Activated naive CD8-positive, alpha-beta T cell (primary cell): ENCODE results near the gene HAX1.
"Not testable (repeated sequence)": the region's sequence is repeated elsewhere in the genome, so short reads cannot be mapped to it uniquely, and the experiment has no call there.

Experiments used
- H3K27ac Mint-ChIP-seq: one replicate; pipeline ENCODE4 v1.8.0; 2021; ENCODE audit warnings: mixed read lengths
- H3K27me3 Mint-ChIP-seq: one replicate; pipeline ENCODE4 v1.8.0; 2021; ENCODE audit warnings: mixed read lengths
- H3K36me3 Mint-ChIP-seq: one replicate; pipeline ENCODE4 v1.8.0; 2021; ENCODE audit warnings: mixed read lengths
- H3K4me1 Mint-ChIP-seq: one replicate; pipeline ENCODE4 v1.8.0; 2021; ENCODE audit warnings: low read depth, mixed read lengths
- H3K4me3 Mint-ChIP-seq: one replicate; pipeline ENCODE4 v1.8.0; 2021; ENCODE audit warnings: mild to moderate bottlenecking, mixed read lengths
- H3K9me3 Mint-ChIP-seq: one replicate; pipeline ENCODE4 v1.8.0; 2021; ENCODE audit warnings: low read depth, mixed read lengths

Gene HAX1

DNA sequence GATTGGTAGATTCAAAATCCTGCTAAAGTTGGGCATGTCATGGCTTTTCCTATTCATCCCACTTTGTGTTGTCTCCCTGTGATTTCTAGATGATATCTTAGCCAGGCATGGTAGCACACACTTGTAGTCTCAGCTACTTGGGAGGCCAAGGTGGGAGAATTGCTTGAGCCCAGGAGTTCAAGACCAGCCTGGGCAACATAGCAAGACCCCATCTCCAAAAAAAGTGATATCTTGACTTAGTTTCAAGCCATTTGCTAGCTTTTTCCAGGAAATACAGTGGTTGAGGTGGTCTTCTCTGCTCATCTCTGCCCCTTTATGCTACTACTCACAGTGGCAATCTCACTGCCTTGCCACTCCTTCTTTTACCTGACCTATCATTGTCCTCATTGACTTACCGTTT is 12.3 kb upstream of the HAX1 start:
- peaks cover 34% of the 10 kb centered on the region for H3K4me1 Mint-ChIP-seq
- no peaks in the 10 kb centered on the region for H3K9me3 Mint-ChIP-seq
- H3K36me3 Mint-ChIP-seq, result peaks cover 23% of the 10 kb centered on the region
- H3K27me3 Mint-ChIP-seq, result no peaks in the 10 kb centered on the region
- peak overlapping the region; percentile 1 for H3K27ac Mint-ChIP-seq
- H3K4me3 Mint-ChIP-seq, result no peak overlapping the region

DNA sequence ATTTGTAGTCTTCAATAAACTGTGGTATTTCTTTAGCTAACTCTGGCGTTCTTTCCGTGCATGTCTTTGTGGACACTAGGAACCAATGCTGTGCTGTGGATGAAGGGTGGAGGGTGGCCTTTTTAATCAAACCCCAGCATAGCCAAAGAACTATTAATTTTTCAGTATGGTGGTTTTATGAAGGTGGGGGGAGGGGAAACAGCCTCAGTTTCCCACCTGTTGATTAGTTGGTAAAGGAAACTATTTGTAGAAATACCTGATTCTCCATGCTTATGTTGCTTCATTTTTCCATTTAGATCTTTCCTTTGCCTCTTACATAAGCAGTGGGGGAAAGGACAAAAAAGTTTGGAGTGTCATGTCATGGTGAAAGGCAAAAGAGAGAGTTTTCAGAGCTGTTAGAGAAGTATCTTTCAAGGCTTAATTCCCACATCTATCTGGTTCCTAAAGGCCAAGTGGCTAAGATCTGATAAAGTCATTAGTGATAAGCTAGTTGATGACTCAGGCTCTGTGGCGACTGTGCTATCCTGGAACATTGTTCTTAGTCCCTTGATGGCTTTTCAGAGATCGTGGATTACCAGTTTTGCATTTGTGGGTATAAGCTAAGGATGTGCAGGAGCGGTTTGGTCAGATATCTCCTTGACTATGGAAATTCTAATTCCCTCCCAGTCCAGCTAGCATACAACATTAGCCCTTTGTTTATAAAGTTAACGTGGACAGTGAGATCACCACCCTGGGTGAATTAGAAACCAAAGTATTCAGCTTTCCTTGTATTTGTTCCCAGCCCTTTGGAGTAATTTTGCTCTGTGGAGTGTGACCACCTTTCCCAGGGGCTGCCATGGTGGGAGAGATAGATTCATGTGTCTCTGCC is 8.7 kb upstream of the HAX1 start:
- Mint-ChIP-seq H3K36me3 (peaks cover 21% of the 10 kb centered on the region), H3K4me1 (peaks cover 50% of the 10 kb centered on the region)

DNA sequence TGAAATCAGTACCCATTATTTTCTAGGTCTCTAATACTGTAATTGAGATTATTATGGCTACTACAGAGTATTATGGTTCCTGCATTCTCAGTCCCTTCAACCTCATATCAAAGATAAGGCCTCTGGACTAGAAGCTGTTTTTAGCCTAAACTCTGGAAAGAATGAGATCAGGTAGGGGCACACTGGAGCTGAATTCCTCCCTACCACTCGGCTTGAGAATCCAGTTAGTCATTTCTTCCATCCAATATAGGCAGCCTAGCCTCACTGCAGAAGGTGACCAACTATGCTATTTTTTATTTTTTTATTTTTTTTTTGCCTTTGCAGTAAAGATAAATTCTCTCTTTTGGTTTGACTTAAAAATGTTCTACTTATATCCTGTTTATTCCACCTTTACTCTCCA is 8.0 kb upstream of the HAX1 start:
- Mint-ChIP-seq H3K4me3 (peak overlapping the region; percentile 59), H3K27ac (peak overlapping the region; percentile 94), H3K4me1 (peaks cover 50% of the 10 kb centered on the region), H3K9me3 (no peaks in the 10 kb centered on the region), H3K27me3 (no peaks in the 10 kb centered on the region), H3K36me3 (peaks cover 23% of the 10 kb centered on the region)

More for the DNA sequence above, 8.7 kb upstream of the HAX1 start:
- H3K27me3 Mint-ChIP-seq, result no peaks in the 10 kb centered on the region
- peak overlapping the region; percentile 94 for H3K27ac Mint-ChIP-seq
- no peaks in the 10 kb centered on the region for H3K9me3 Mint-ChIP-seq
- H3K4me3 Mint-ChIP-seq, result peak overlapping the region; percentile 35

DNA sequence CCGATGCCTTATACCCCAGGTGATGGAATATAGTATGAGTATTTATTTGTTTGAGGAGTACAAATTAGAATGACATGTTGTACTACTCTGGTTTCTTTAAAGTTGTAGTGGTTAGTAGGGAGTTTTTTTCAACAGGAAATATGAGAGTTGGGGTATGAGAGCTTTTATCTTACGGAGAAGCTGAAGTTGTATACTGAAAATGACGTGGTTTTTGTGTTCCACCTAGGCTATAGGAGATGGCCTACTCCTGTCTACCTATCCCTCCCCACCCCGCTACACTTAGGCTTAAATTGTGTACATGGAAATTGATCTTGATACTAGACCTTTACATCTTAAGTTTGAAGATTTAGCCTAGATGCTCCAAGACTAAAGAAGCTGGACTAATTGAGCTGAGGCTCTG is 6.8 kb upstream of the HAX1 start:
- Mint-ChIP-seq H3K36me3 (peaks cover 20% of the 10 kb centered on the region), H3K4me1 (peaks cover 53% of the 10 kb centered on the region), H3K4me3 (peak overlapping the region; percentile 65), H3K27me3 (no peaks in the 10 kb centered on the region), H3K9me3 (no peaks in the 10 kb centered on the region), H3K27ac (peak overlapping the region; percentile 93)

DNA sequence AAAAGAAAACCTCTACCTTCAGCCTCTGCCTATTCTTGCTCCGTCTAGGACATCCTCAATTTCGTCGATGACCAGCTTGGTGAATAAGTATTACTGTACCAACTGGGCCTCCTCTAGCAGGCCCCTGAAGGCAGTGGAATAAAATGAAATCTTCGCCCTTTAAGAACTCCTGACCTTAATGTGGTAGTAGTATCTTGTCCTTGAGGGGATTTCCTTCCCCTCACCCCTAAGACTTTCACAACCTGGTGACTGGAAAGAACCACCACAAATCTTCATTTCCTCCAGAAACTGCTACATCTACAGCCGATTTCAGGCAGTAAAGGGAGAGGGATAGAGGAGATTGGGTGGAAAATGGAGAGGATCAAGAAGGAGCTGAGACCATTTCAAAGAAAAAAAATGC is 1.6 kb upstream of the HAX1 start:
- Mint-ChIP-seq H3K4me3 (peak overlapping the region; percentile 67), H3K36me3 (peaks cover 7% of the 10 kb centered on the region), H3K27me3 (no peaks in the 10 kb centered on the region)

DNA sequence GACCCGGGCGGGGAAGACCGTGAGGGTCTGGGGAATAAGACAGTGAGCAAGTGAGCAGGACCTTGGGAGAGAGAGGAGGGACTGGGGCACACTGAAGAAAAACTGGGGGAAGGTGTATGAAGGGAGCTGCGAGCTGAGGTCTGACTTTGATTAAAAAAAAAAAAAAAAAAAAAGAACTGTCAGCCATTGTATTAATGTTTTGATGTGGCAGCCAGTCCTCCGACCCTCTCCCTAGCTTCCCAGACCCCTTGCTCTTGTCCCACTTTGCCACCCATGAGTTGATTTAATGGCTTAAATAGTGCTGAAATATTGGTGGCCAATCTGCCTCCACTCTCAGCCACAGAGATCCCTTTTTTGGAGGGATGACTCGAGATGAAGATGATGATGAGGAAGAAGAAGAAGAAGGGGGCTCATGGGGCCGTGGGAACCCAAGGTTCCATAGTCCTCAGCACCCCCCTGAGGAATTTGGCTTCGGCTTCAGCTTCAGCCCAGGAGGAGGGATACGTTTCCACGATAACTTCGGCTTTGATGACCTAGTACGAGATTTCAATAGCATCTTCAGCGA is 652 bp downstream of the HAX1 start:
- no peaks in the 10 kb centered on the region for H3K9me3 Mint-ChIP-seq
- peak overlapping the region; percentile 97 for H3K27ac Mint-ChIP-seq
- peak overlapping the region; percentile 98 for H3K4me3 Mint-ChIP-seq
- peaks cover 9% of the 10 kb centered on the region for H3K36me3 Mint-ChIP-seq
- H3K4me1 Mint-ChIP-seq, result peaks cover 35% of the 10 kb centered on the region
- no peaks in the 10 kb centered on the region for H3K27me3 Mint-ChIP-seq

More for the DNA sequence above, 1.6 kb upstream of the HAX1 start:
- peak overlapping the region; percentile 88 for H3K27ac Mint-ChIP-seq
- H3K4me1 Mint-ChIP-seq, result peaks cover 44% of the 10 kb centered on the region
- no peaks in the 10 kb centered on the region for H3K9me3 Mint-ChIP-seq

DNA sequence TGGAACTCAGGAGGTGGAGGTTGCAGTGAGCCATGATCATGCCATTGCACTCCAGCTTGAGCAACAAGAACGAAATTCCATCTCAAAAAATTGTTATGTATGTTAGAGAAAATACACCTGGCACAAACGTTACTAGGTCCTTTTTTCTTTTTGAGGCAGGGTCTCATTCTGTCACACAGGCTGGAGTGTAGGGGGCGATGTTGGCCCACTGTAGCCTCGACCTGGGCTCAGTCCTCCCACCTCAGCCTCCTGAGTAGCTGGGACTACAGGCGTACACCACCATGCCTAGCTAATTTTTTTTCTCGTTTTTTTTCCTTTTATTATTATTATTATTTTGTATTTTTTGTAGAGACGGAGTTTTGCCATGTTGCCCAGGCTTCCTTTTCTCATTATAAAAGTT is 4.4 kb downstream of the HAX1 start:
- Mint-ChIP-seq H3K27me3 (no peaks in the 10 kb centered on the region), H3K4me1 (peaks cover 22% of the 10 kb centered on the region), H3K36me3 (peaks cover 5% of the 10 kb centered on the region), H3K27ac (no peak overlapping the region), H3K9me3 (no peaks in the 10 kb centered on the region), H3K4me3 (no peak overlapping the region)

DNA sequence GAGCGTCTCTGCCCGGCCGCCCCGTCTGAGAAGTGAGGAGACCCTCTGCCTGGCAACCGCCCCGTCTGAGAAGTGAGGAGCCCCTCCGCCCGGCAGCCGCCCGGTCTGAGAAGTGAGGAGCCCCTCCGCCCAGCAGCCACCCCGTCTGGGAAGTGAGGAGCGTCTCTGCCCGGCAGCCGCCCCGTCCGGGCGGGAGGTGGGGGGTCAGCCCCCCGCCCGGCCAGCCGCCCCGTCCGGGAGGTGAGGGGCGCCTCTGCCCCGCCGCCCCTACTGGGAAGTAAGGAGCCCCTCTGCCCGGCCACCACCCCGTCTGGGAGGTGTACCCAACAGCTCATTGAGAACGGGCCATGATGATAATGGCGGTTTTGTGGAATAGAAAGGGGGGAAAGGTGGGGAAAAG is 15.2 kb downstream of the HAX1 start:
- H3K27ac Mint-ChIP-seq, H3K27me3 Mint-ChIP-seq, H3K36me3 Mint-ChIP-seq, H3K9me3 Mint-ChIP-seq, H3K4me1 Mint-ChIP-seq, H3K4me3 Mint-ChIP-seq: not testable (repeated sequence)

DNA sequence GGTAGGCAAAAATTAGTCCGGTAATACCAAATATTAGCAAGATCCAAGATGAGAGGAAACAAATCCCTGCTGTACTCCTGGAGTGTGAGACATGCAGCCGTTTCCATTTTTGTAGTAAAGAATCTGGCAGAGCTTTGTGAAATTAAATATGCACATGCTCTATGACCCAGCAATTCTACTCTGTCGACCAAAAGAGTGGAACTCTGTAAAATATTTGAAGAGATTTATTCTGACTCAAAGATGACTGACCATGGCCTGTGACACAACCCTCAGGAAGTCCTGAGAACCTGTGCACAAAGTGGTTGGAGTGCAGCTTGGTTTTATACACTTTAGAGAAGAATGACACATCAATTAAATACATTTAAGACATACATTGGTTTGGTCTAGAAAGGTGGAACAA is 16.2 kb downstream of the HAX1 start:
- Mint-ChIP-seq H3K27ac (no peak overlapping the region), H3K4me3 (no peak overlapping the region), H3K9me3 (peaks cover 4% of the 10 kb centered on the region), H3K27me3 (no peaks in the 10 kb centered on the region), H3K4me1 (no peaks in the 10 kb centered on the region), H3K36me3 (no peaks in the 10 kb centered on the region)

DNA sequence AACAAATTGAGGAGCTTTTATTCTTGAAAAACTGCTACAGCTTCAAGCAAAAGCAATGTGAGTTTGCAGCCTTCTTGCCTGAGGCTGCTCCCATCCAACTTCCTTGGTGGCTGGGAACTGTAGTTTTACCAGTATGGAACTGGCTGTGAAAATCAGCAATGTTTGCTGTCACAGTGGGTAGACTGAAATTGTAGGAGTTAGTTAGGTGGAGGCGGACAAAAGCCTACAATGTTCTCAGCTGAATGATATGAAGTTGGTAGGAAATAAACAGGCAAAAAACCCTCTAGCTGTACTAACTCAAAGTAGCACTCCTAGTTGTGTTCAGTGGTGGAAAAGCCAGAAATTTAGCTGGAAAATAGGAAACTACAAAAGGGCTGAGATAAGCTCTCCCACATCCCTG is 18.5 kb downstream of the HAX1 start:
- H3K4me1 Mint-ChIP-seq, result no peaks in the 10 kb centered on the region
- peaks cover 8% of the 10 kb centered on the region for H3K9me3 Mint-ChIP-seq
- peaks cover 5% of the 10 kb centered on the region for H3K36me3 Mint-ChIP-seq
- no peaks in the 10 kb centered on the region for H3K27me3 Mint-ChIP-seq
- H3K4me3 Mint-ChIP-seq, result no peak overlapping the region
- H3K27ac Mint-ChIP-seq, result no peak overlapping the region

DNA sequence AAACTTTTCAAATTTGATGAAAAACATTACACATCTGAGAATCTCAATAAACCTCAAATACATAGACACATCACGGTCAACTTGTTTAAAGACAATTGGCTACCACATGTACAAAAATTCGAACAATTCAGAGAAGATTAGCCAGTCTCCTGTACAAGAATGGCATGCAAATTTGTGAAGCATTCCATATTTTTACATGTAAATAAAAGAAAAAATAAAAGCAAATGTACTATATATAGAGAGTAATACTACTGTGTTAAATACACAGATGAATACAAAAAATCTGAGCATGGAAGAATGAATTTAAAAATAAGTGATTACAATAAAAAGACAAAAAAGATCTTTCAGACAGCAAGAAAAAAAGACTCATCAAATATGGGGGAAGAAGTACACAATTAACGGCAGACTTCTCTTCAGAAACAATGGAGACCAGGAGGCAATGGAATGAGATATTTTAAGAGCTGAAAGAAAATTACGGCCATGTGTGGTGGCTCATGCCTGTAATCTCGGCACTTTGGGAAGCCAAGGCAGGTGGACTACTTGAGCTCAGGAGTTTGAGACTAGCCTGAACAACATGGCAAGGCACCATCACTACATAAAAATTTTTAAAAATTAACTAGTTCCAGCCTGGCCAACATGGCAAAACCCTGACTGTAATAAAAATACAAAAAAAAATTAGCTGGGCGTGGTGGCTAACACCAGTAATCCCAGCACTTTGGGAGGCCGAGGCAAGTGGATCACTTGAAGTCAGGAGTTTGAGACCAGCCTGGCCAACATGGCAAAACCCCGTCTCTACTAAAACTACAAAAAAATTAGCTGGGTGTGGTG is 23.2 kb downstream of the HAX1 start:
- Mint-ChIP-seq H3K4me3 (no peak overlapping the region), H3K36me3 (peaks cover 5% of the 10 kb centered on the region), H3K27ac (no peak overlapping the region), H3K9me3 (peaks cover 8% of the 10 kb centered on the region), H3K27me3 (no peaks in the 10 kb centered on the region), H3K4me1 (no peaks in the 10 kb centered on the region)

DNA sequence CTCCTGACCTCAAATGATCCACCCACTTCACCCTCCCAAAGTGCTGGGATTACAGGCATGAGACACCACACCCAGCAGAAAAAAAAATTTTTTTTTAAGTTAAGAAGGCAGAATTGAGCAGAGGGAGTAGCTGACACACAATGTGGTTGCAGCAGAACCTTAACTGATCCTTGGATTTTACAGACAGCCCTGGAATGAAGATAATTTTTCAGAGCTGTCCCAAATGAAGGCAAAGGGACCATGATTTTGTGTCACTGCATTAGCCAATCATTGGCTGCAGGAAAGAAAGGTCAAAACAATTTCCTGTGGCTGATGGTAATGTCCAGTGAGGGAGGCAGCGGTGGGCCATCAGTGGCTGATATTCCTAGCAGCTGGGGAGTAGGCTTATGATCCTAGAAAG is 29.2 kb downstream of the HAX1 start:
- no peak overlapping the region for H3K27ac Mint-ChIP-seq
- H3K9me3 Mint-ChIP-seq, result no peaks in the 10 kb centered on the region
- no peaks in the 10 kb centered on the region for H3K27me3 Mint-ChIP-seq
- no peaks in the 10 kb centered on the region for H3K36me3 Mint-ChIP-seq
- peaks cover 8% of the 10 kb centered on the region for H3K4me1 Mint-ChIP-seq
- no peak overlapping the region for H3K4me3 Mint-ChIP-seq

DNA sequence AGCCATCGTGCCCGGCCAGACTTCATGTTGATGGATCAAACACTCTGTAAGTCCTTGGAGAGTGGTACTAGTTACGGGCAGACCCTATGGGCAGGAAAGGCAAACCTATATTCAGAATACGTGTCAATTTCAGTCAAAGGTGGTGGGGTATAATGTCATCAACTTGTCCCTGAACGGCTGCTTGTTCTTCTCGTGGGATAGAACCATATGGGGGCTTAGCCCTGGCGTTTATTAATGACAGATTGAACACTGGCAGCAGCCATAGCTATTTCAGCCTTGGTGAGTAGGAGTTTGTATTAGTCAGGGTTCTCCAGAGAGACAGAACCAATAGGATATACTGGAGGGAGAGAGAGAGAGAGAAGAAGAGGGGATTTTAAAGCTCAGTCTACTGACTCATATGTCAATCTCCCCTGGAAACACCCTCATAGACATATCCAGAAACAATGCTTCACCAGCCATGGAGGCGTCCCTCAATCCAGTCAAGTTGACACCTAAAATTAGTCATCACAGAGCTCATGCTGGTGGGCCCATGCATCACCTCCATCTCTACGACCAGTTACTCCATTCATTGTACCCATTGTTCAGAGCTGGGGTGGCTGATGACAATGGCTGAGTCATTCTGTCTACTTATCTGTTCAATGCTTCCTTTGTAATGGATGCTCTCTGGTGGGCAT is 32.4 kb downstream of the HAX1 start:
- H3K4me1 Mint-ChIP-seq, result peaks cover 12% of the 10 kb centered on the region

DNA sequence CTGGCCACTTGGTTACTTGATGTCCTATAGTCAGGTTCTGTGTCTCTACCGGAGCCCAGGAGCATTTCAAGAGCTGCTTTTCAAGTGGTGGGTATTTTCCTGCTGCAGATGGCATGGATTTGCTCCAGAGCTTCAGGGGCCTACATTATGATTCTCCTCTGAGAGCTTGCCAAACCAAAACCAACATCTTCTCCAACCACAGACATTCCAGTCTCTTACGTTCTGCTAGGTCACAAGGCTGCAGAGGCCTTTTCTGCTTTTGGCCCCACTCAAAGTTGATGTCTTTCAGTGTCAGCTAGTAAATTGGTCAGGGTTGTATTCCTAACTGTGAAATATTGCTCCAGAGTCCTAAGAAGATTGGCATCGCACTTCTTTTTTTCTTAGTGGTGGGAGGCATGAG is 33.7 kb downstream of the HAX1 start:
- Mint-ChIP-seq H3K9me3 (no peaks in the 10 kb centered on the region), H3K27ac (no peak overlapping the region), H3K4me3 (no peak overlapping the region), H3K27me3 (no peaks in the 10 kb centered on the region), H3K4me1 (peaks cover 12% of the 10 kb centered on the region), H3K36me3 (no peaks in the 10 kb centered on the region)

More for the DNA sequence above, 32.4 kb downstream of the HAX1 start:
- Mint-ChIP-seq H3K27ac (peak overlapping the region; percentile 46), H3K4me3 (no peak overlapping the region), H3K36me3 (no peaks in the 10 kb centered on the region), H3K9me3 (no peaks in the 10 kb centered on the region), H3K27me3 (no peaks in the 10 kb centered on the region)
